MCF 10A (cell line): ENCODE measurements around the gene ARHGAP27. TPM values are rescaled to one million over a fixed set of nuclear protein-coding genes. Genes with fewer than 3 reads are reported as not detected.
"Not testable (repeated sequence)": the region's sequence is repeated elsewhere in the genome, so short reads cannot be mapped to it uniquely, and the experiment has no call there.

Experiments
- BruUV-seq: library from RNA; stranded (reverse); fragments of 400-500 nt; replicated peaks from 2 replicates; lab custom pipeline; 2021; lab: Mats Ljungman, UMichigan
- CTCF ChIA-PET: fragments of 300-600 bp; sonication (Branson Sonifier 250); formaldehyde crosslinking; extraction: SDS; loops from one replicate; lab custom pipeline; 2021; ENCODE audit warnings: antibody characterized with exemption, inconsistent platforms; lab: Yijun Ruan, JAX
- POLR2A ChIA-PET: fragments of 300-600, 350-650 bp; sonication (Branson Sonifier 250); formaldehyde crosslinking; extraction: SDS; loops from one replicate; lab custom pipeline; 2020; ENCODE audit warnings: antibody characterized with exemption, inconsistent platforms; lab: Yijun Ruan, JAX
- DNase-seq: peaks from one replicate; pipeline ENCODE4 v3.0.0-alpha.2; 2018; ENCODE audit not compliant: unreplicated experiment
- H3K27ac Mint-ChIP-seq: one replicate; pipeline ENCODE4 v1.8.0; 2022; ENCODE audit warnings: mild to moderate bottlenecking, low read depth, mixed read lengths; ENCODE audit not compliant: unreplicated experiment
- H3K27me3 Mint-ChIP-seq: one replicate; pipeline ENCODE4 v1.8.0; 2022; ENCODE audit warnings: mixed read lengths; ENCODE audit not compliant: insufficient read depth, unreplicated experiment
- H3K36me3 Mint-ChIP-seq: one replicate; pipeline ENCODE4 v1.8.0; 2022; ENCODE audit warnings: mild to moderate bottlenecking, moderate library complexity, mixed read lengths; ENCODE audit not compliant: insufficient read depth, unreplicated experiment
- H3K4me1 Mint-ChIP-seq: one replicate; pipeline ENCODE4 v1.8.0; 2022; ENCODE audit warnings: mixed read lengths; ENCODE audit not compliant: insufficient read depth, unreplicated experiment
- H3K4me3 Mint-ChIP-seq: one replicate; pipeline ENCODE4 v1.8.0; 2022; ENCODE audit warnings: mild to moderate bottlenecking, moderate library complexity, mixed read lengths; ENCODE audit not compliant: unreplicated experiment
- H3K9me3 Mint-ChIP-seq: one replicate; pipeline ENCODE4 v1.8.0; 2022; ENCODE audit warnings: mixed read lengths; ENCODE audit not compliant: unreplicated experiment
- CTCF ChIP-seq: fragments of 200-600 bp; IDR thresholded peaks from one replicate; pipeline ENCODE4 v1.8.0; 2022; ENCODE audit warnings: antibody characterized with exemption, mild to moderate bottlenecking; ENCODE audit not compliant: unreplicated experiment
- intact Hi-C: fragments of 100-400 bp; cut with micrococcal nuclease; formaldehyde crosslinking; loops from 2 replicates; pipeline ENCODE4 v1.14.1; 2022
- total RNA-seq: library from RNA; stranded (reverse); gene quantifications from 2 replicates; pipeline ENCODE4 v1.2.3, GENCODE V29; 2022

The ARHGAP27 gene
- total RNA-seq, 1 experiment from 2014 or later, result 30.5 TPM

- no peak overlapping the region for H3K27ac Mint-ChIP-seq
- TF ChIP-seq CTCF, result no peak
- ChIA-PET CTCF (interaction anchor here (0.7 to 1.1 kb wide), 2 partner anchors 14 to 25 kb away, joined by 5 read pairs; no protein-coding TSS in a partner anchor), POLR2A (interaction anchor here (0.8 to 1.1 kb wide), 2 partner anchors 8 to 29 kb away, joined by 3 to 4 read pairs; partner anchors contain the start of gene MAP3K14)
- no peak overlapping the region for H3K4me3 Mint-ChIP-seq
- intact Hi-C loops, result no loop called here
- DNase-seq, result no peak
- BruUV-seq, result no TSS peak
- no peaks in the 10 kb centered on the region for H3K9me3 Mint-ChIP-seq
- no peaks in the 10 kb centered on the region for H3K27me3 Mint-ChIP-seq
- H3K4me1 Mint-ChIP-seq, result peaks cover 6% of the 10 kb centered on the region
- H3K36me3 Mint-ChIP-seq, result no peaks in the 10 kb centered on the region
Observed at GRCh38 chr17:45346216-45347015, 86.3 kb downstream of the ARHGAP27 start.

- Mint-ChIP-seq H3K27ac (no peak overlapping the region), H3K9me3 (no peaks in the 10 kb centered on the region), H3K4me3 (no peak overlapping the region), H3K36me3 (no peaks in the 10 kb centered on the region), H3K27me3 (no peaks in the 10 kb centered on the region), H3K4me1 (peaks cover 8% of the 10 kb centered on the region)
- TF ChIP-seq CTCF, result no peak
- no TSS peak for BruUV-seq
- intact Hi-C loops, result no loop called here
- no peak for DNase-seq
- CTCF ChIA-PET, result interaction anchor here (0.5 to 1.1 kb wide), 4 partner anchors 14 to 74 kb away, joined by 3 to 5 read pairs (median 3); no protein-coding TSS in a partner anchor
- POLR2A ChIA-PET, result interaction anchor here (0.9 kb wide), 1 partner anchor 10 kb away, joined by 3 read pairs; no protein-coding TSS in a partner anchor
Observed at GRCh38 chr17:45345554-45346215, 87.0 kb downstream of the ARHGAP27 start.

GRCh38 chr17:45345246-45345553 is 87.5 kb downstream of the ARHGAP27 start:
- Mint-ChIP-seq H3K36me3 (no peaks in the 10 kb centered on the region), H3K27me3 (no peaks in the 10 kb centered on the region), H3K4me3 (no peak overlapping the region), H3K4me1 (peaks cover 8% of the 10 kb centered on the region), H3K9me3 (no peaks in the 10 kb centered on the region), H3K27ac (no peak overlapping the region)
- no TSS peak for BruUV-seq
- no peak for DNase-seq
- ChIA-PET CTCF (interaction anchor here (0.6 to 1.1 kb wide), 4 partner anchors 15 to 83 kb away, joined by 3 to 5 read pairs (median 3); no protein-coding TSS in a partner anchor), POLR2A (interaction anchor here (0.9 kb wide), 1 partner anchor 10 kb away, joined by 3 read pairs; no protein-coding TSS in a partner anchor)
- no peak for TF ChIP-seq CTCF
- intact Hi-C loops, result no loop called here

- H3K4me1 Mint-ChIP-seq, H3K36me3 Mint-ChIP-seq, BruUV-seq, H3K9me3 Mint-ChIP-seq, POLR2A ChIA-PET, H3K4me3 Mint-ChIP-seq, intact Hi-C loops, H3K27me3 Mint-ChIP-seq, H3K27ac Mint-ChIP-seq, DNase-seq: not testable (repeated sequence)
- CTCF ChIA-PET, result interaction anchor here (1.4 kb wide), 1 partner anchor 67 kb away, joined by 3 read pairs; no protein-coding TSS in a partner anchor
Observed at GRCh38 chr17:45343967-45344664, 88.6 kb downstream of the ARHGAP27 start.

Other genes with a start within 250 kb of the ARHGAP27 start
- gene FMNL1, start 211.0 kb downstream of the ARHGAP27 start, total RNA-seq, result 28.1 and 35.8 TPM in 2 replicates
- not detected in 2 replicates for gene SPATA32, start 170.8 kb downstream of the ARHGAP27 start, total RNA-seq
- gene MAP3K14, start 115.8 kb downstream of the ARHGAP27 start, total RNA-seq, result 5.3 and 9.2 TPM in 2 replicates
- 53.4 and 87.4 TPM in 2 replicates for gene PLEKHM1, start 57.9 kb upstream of the ARHGAP27 start, total RNA-seq